K562 (cell line): ENCODE measurements around the gene RPS10.

ENCODE experiments used
- CCNT2 ChIP-seq: IDR thresholded peaks from 2 replicates; pipeline ENCODE4 v1.6.1; 2011; ENCODE audit warnings: borderline replicate concordance, low read depth, mild to moderate bottlenecking, moderate library complexity, mixed read lengths, low read length; ENCODE audit not compliant: insufficient read length; ENCODE audit errors: extremely low read depth
- HDAC2 ChIP-seq: fragments of 450-650 bp; IDR thresholded peaks from 2 replicates; pipeline ENCODE4 v1.6.1; 2016; ENCODE audit warnings: mild to moderate bottlenecking
- TCF7L2 ChIP-seq: fragments of 150-350 bp; IDR thresholded peaks from 2 replicates; pipeline ENCODE4 v1.6.1; 2016; ENCODE audit warnings: low read depth, mild to moderate bottlenecking, low read length, moderate library complexity

- TF ChIP-seq TCF7L2 = no peak
- TF ChIP-seq HDAC2 = no peak
- no peak for TF ChIP-seq CCNT2
Observed at GRCh38 chr6:34437644-34437970, 11.7 kb upstream of the RPS10 start.
